ENCODE results near the gene BTG2.

DNA sequence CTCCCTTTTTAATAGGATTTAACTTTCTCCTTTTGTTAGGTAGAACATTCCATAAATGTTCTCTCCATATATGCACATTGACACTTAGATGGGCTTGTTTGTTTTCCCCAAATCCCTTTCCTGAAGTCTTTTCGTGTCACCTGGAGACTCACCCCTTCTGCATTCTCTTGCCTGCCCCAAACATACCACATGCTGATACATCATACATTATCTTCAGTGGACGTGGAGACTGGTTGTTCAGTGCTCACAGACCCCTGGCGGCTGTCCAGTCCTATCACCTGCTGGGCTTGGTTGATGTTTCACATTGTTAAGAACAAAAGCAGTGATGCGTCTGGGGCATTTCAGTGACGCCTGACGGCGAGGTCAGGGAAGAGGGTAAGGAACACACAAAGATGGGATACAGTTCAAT lies 23.4 kb downstream of the BTG2 start:
- TF ChIP-seq, protein P1, sequence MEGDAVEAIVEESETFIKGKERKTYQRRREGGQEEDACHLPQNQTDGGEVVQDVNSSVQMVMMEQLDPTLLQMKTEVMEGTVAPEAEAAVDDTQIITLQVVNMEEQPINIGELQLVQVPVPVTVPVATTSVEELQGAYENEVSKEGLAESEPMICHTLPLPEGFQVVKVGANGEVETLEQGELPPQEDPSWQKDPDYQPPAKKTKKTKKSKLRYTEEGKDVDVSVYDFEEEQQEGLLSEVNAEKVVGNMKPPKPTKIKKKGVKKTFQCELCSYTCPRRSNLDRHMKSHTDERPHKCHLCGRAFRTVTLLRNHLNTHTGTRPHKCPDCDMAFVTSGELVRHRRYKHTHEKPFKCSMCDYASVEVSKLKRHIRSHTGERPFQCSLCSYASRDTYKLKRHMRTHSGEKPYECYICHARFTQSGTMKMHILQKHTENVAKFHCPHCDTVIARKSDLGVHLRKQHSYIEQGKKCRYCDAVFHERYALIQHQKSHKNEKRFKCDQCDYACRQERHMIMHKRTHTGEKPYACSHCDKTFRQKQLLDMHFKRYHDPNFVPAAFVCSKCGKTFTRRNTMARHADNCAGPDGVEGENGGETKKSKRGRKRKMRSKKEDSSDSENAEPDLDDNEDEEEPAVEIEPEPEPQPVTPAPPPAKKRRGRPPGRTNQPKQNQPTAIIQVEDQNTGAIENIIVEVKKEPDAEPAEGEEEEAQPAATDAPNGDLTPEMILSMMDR (IDR thresholded peaks at IDR 0.05; ENCODE audit: poor library complexity): peak; percentile 11
- no peak for TF ChIP-seq EZH2 (IDR thresholded peaks at IDR 0.05; ENCODE audit: borderline replicate concordance)
